Measurements from ENCODE around the gene SRGN. TPM values are rescaled to one million over a fixed set of nuclear protein-coding genes. Genes with fewer than 3 reads are reported as not detected.

SRGN gene
- total and polyA plus RNA-seq, 2 of the 8 experiments (the other 6 are each of a cell fraction or from before 2014, with no cell fraction given) = 0.06 TPM; not detected in 1

DNA sequence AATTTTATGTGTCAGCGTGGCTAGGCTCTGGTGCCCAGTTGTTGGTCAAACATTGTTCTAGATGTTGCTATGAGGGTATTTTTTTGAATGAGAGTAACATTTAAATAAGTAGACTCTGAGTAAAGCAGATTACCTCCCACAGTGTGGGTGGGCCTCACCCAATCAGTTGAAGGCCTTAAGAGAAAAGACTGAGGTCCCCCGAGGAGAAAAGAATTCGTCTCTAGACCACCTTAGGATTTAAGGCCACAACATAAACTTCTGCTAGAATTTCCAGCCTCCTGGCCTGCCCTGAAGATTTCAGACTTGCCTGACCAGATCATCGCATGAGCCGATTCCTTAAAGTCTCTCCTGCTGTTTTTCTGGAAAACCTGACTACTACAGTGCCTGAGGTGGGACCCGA, 45.1 kb upstream of the SRGN start:
- H2AFZ ChIP-seq (ENCODE audit: low read length) = no peak overlapping the region
- no peak overlapping the region for H2BK12ac ChIP-seq (ENCODE audit: low read depth, low read length)
- TF ChIP-seq NANOG (IDR thresholded peaks at IDR 0.05; ENCODE audit: insufficient read depth, low read depth, low read length, poor library complexity, severe bottlenecking) = no peak
- 0 out of 2 replicates have a peak, but pooled peaks have one; percentile 13 for TF ChIP-seq KDM1A (IDR thresholded peaks at IDR 0.05; ENCODE audit: borderline replicate concordance, low read length)
- no peak overlapping the region for H3K4me2 ChIP-seq (ENCODE audit: insufficient read depth in 1 of 2, low read depth in 2 of 2, low read length in 2 of 2)
- H4K5ac ChIP-seq (ENCODE audit: insufficient read length, low read depth, low read length) = no peak overlapping the region
- H3K27ac ChIP-seq (ENCODE audit: low read depth, low read length) = no peak overlapping the region
- no peak overlapping the region for H3K23ac ChIP-seq (ENCODE audit: insufficient read length)
- H4K91ac ChIP-seq (replicated peaks; ENCODE audit: insufficient read length, low read length) = no peak overlapping the region
- DNase-seq (ENCODE audit: low read depth in 1 of 2, low spot score in 2 of 2) = no peak
- H3K79me2 ChIP-seq (ENCODE audit: control insufficient read depth in 1 of 2, insufficient read depth in 2 of 2, low read length in 2 of 2) = no peaks in the 10 kb centered on the region
- no peak overlapping the region for H2BK5ac ChIP-seq (ENCODE audit: low read depth, low read length)
- ChIA-PET POLR2A (ENCODE audit: partially characterized antibody) (no interaction called here), CTCF (ENCODE audit: partially characterized antibody) (interaction anchor here (2.2 kb wide), 1 partner anchor 50 kb away, joined by 12 read pairs; no protein-coding TSS in a partner anchor)
- H2AK5ac ChIP-seq (ENCODE audit: low read depth, low read length) = no peak overlapping the region
- H3K9ac ChIP-seq (replicated peaks in 1 of 4; ENCODE audit: extremely low read depth in 1 of 4, low read depth in 3 of 4, low read length in 3 of 4) = no peak overlapping the region
- no peaks in the 10 kb centered on the region for H3K4me1 ChIP-seq (replicated peaks in 1 of 4; ENCODE audit: control insufficient read depth in 3 of 4, insufficient read depth in 4 of 4, low read length in 3 of 4)
- FAIRE-seq = no peak
- H3K56ac ChIP-seq (replicated peaks; ENCODE audit: insufficient read length, low read depth, low read length) = no peak overlapping the region
- H3K36me3 ChIP-seq (ENCODE audit: control insufficient read depth in 2 of 4, insufficient read depth in 4 of 4, low read length in 3 of 4) = no peaks in the 10 kb centered on the region
- no peak overlapping the region for H3K4ac ChIP-seq (replicated peaks; ENCODE audit: insufficient read length, low read depth, low read length)
- H3K4me3 ChIP-seq (ENCODE audit: extremely low read depth in 1 of 4, insufficient read depth in 2 of 4, low read depth in 3 of 4, low read length in 4 of 4) = no peak overlapping the region
- no peak overlapping the region for H3K18ac ChIP-seq (ENCODE audit: extremely low read depth, low read length)
- no peaks in the 10 kb centered on the region for H3K9me3 ChIP-seq (ENCODE audit: insufficient read depth in 2 of 2, low read depth in 1 of 2, low read length in 1 of 2)
- H2BK20ac ChIP-seq (ENCODE audit: low read length) = no peak overlapping the region
- no peak overlapping the region for H4K8ac ChIP-seq (ENCODE audit: extremely low read depth, insufficient read depth, low read length)
- H4K20me1 ChIP-seq (replicated peaks in 1 of 2; ENCODE audit: control insufficient read depth in 1 of 2, insufficient read depth in 2 of 2, low read length in 2 of 2) = peaks cover 0 to 1% of the 10 kb centered on the region in 2 experiments
- no peaks in the 10 kb centered on the region for H3K79me1 ChIP-seq (ENCODE audit: low read depth, low read length)
- no peaks in the 10 kb centered on the region for H3K27me3 ChIP-seq (replicated peaks in 1 of 4; ENCODE audit: control insufficient read depth in 3 of 4, extremely low read depth in 1 of 4, insufficient read depth in 3 of 4, low read length in 3 of 4)
- H2BK120ac ChIP-seq (replicated peaks; ENCODE audit: low read depth, low read length) = no peak overlapping the region
- H3K14ac ChIP-seq (ENCODE audit: insufficient read length) = no peak overlapping the region
- no peak overlapping the region for H2BK15ac ChIP-seq (ENCODE audit: low read length)
- no peaks in the 10 kb centered on the region; the same call in 1 of the 2 replicates for H3K23me2 ChIP-seq (ENCODE audit: low read depth, low read length)
- 94% methylated on average over 6 of the region's 6 CpGs; no CpG with 5 or more reads in 1 of the 2 experiments for WGBS, 2 experiments (ENCODE audit: extremely low coverage in 1 of 2, insufficient coverage in 1 of 2, insufficient read length in 1 of 2, insufficient replicate concordance in 2 of 2, low coverage in 1 of 2, low lambda C conversion rate in 2 of 2, missing lambda C conversion rate in 1 of 2)
